ENCODE data around the gene COQ6. TPM values are rescaled to one million over a fixed set of nuclear protein-coding genes. Genes with fewer than 3 reads are reported as not detected.

Gene COQ6
- total and polyA plus RNA-seq, 2 of the 8 experiments (the other 6 are each of a cell fraction or from before 2014, with no cell fraction given): 9.5 to 15.5 TPM

DNA sequence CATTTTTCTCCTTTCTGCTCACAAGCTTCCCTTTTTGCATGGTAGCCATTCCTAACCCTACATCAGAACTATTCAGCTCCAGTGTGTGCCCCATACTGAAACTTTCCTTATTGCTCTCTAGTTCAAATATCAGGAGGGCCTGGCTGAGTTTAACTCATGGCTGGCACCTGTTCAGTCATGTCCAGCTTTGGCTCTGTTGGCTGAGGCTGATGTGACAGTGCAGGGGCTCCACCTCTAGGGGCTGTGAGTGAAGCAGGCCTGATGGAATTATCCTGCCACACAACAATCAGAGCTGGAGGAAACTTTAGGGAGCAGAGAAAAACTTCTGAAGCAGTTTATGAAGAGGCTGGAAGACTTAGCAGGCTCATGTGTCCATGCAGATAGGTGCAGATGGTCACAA lies 8.5 kb downstream of the COQ6 start (continued):
- TF ChIP-seq, protein P1, sequence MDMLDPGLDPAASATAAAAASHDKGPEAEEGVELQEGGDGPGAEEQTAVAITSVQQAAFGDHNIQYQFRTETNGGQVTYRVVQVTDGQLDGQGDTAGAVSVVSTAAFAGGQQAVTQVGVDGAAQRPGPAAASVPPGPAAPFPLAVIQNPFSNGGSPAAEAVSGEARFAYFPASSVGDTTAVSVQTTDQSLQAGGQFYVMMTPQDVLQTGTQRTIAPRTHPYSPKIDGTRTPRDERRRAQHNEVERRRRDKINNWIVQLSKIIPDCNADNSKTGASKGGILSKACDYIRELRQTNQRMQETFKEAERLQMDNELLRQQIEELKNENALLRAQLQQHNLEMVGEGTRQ (IDR thresholded peaks at IDR 0.05; ENCODE audit: low read length): no peak
